ENCODE results near the gene NCSTN. TPM values are rescaled to one million over a fixed set of nuclear protein-coding genes. Genes with fewer than 3 reads are reported as not detected.

Gene NCSTN
- total RNA-seq, 1 donor from 2014 or later, result 108 TPM

DNA sequence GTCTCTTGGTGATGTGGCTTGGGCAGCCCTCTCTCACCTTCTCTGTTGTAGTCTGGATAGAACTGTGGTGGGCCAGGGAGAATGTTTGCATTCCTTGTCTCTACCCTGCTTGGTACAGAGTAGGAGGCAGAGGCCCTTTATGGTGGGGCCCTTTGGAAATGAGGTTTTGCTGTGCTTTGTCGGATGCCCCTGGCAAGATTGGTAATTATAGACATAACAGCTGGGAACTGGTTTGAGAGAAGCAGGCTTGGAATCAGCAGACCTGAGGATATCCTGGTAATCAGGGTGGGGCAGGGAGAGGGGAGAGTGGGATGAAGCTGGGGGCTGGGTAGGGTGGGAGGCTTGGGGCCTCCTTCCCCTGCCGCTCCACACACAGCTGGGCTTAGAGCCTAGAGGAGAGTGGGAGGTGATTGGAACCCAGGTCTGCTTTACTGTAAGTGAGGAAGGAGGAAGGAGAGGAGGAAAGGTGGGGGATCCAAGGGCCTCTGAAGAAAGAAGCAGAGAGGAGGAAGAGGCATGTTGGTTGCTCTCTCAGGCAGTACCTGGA, 62.2 kb downstream of the NCSTN start:
- H3K9me3 ChIP-seq, result no peaks in the 10 kb centered on the region
- TF ChIP-seq, protein P1, sequence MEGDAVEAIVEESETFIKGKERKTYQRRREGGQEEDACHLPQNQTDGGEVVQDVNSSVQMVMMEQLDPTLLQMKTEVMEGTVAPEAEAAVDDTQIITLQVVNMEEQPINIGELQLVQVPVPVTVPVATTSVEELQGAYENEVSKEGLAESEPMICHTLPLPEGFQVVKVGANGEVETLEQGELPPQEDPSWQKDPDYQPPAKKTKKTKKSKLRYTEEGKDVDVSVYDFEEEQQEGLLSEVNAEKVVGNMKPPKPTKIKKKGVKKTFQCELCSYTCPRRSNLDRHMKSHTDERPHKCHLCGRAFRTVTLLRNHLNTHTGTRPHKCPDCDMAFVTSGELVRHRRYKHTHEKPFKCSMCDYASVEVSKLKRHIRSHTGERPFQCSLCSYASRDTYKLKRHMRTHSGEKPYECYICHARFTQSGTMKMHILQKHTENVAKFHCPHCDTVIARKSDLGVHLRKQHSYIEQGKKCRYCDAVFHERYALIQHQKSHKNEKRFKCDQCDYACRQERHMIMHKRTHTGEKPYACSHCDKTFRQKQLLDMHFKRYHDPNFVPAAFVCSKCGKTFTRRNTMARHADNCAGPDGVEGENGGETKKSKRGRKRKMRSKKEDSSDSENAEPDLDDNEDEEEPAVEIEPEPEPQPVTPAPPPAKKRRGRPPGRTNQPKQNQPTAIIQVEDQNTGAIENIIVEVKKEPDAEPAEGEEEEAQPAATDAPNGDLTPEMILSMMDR (IDR thresholded peaks at IDR 0.05), result no peak
- intact Hi-C loops (cut with DNase I), result no loop called here
- H3K27me3 ChIP-seq (ENCODE audit: low read depth), result peaks cover 15% of the 10 kb centered on the region
- DNase-seq (no peak), ATAC-seq (no peak)
- no peak overlapping the region for H3K27ac ChIP-seq
- H3K36me3 ChIP-seq, result no peaks in the 10 kb centered on the region
- H3K4me3 ChIP-seq, result no peak overlapping the region
- peaks cover 4% of the 10 kb centered on the region for H3K4me1 ChIP-seq

GRCh38 chr1:160406131-160406968, 63.2 kb downstream of the NCSTN start:
- Histone ChIP-seq H3K4me1 (peaks cover 4% of the 10 kb centered on the region), H3K27ac (no peak overlapping the region), H3K4me3 (no peak overlapping the region), H3K9me3 (no peaks in the 10 kb centered on the region), H3K36me3 (no peaks in the 10 kb centered on the region), H3K27me3 (ENCODE audit: low read depth) (peaks cover 6% of the 10 kb centered on the region)
- intact Hi-C loops (cut with DNase I), result no loop called here
- DNase-seq (no peak), ATAC-seq (no peak)
- TF ChIP-seq, protein P1 (IDR thresholded peaks at IDR 0.05), result no peak

DNA sequence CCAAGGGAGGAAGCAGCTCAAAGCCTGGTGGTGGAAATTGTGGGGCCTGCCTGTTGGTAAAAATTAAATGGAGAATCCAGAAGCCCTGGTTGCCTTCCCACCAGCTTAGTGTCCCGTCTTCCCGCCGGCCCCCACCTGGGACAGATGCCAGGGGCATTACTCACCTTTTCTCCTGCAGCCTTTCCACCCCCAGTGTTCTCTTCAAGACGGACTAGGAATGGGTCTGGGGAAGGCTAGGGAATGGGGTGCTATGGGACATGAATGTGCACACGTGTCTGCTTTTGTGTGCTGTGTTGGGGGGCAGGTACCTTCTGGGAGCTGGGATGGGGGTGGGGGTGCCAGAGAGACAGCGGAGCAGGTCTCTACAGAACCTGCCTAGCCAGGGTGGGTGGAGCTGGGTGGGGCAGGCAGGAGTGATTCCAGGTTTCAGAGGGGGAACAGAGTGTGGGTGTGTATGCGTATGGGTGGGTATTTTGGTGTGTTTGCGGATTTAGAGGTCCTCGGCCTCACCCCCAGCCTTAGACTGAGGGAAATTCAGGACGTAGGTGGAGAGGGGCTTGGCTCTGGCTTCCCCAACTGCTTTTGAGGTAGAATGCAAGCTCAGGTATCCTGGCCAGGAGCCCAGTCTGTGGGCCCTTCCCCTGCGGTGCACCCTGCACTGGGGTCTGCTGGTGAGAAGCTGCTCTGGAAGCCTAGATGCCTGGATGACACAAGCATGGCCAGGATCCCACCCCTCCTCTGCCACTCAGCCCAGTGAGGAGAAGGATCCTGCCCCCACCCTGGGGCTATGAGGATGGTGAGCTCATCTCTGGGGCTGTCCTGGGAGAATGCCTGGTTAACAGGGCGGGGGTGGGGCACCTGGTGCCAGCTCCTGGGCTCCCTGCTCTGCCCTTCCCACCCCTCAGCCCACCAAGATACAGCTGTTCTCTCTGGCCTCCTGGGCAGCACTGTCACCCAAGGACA, 64.9 kb downstream of the NCSTN start:
- no peak for DNase-seq
- no peak for ATAC-seq
- no peaks in the 10 kb centered on the region for H3K36me3 ChIP-seq
- H3K27ac ChIP-seq, result no peak overlapping the region
- H3K27me3 ChIP-seq (ENCODE audit: low read depth), result no peaks in the 10 kb centered on the region
- H3K4me3 ChIP-seq, result no peak overlapping the region
- H3K9me3 ChIP-seq, result no peaks in the 10 kb centered on the region
- TF ChIP-seq, protein P1 (IDR thresholded peaks at IDR 0.05), result no peak
- no peaks in the 10 kb centered on the region for H3K4me1 ChIP-seq
- intact Hi-C loops (cut with DNase I), result no loop called here

Other genes starting within 250 kb of the NCSTN start
- 35.9 TPM for gene IGSF8, start 244.8 kb upstream of the NCSTN start, total RNA-seq
- gene ATP1A2, start 227.6 kb upstream of the NCSTN start, total RNA-seq, result 4.5 TPM
- gene ATP1A4, start 191.8 kb upstream of the NCSTN start, total RNA-seq, result 1.1 TPM
- gene CASQ1, start 152.8 kb upstream of the NCSTN start, total RNA-seq, result 0.27 TPM
- 132 TPM for gene PEA15, start 138.0 kb upstream of the NCSTN start, total RNA-seq
- gene DCAF8, start 80.8 kb upstream of the NCSTN start, total RNA-seq, result 114 TPM
- gene PEX19, start 58.2 kb upstream of the NCSTN start, total RNA-seq, result 63.1 TPM
- gene COPA, start 133 bp upstream of the NCSTN start, total RNA-seq, result 136 TPM
- 0.15 TPM for gene NHLH1, start 23.7 kb downstream of the NCSTN start, total RNA-seq
- gene VANGL2, start 57.2 kb downstream of the NCSTN start, total RNA-seq, result 7.5 TPM
- gene SLAMF6, start 179.9 kb downstream of the NCSTN start, total RNA-seq, result 4.8 TPM
- 24.1 TPM for gene CD84, start 236.1 kb downstream of the NCSTN start, total RNA-seq